ENCODE results near the gene ORC3.

DNA sequence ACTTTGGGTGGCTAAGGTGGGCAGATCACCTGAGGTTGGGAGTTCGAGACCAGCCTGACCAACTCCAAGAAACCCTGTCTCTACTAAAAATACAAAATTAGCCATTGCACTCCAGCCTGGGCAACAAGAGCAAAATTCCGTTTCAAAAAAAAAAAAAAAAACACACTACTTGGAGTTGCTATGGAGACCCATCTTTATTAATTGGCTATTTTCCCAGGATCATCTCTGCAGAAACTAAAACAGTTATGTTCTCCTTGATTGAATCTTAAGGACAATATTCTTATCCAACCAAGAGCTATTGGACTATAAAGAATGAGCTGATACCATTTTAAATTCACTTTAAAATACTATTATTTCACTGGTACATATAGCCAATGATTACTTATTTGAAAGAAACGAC lies 97.4 kb downstream of the ORC3 start:
- no peak for TF ChIP-seq ZNF274 (IDR thresholded peaks at IDR 0.05; ENCODE audit: low read depth, low read length)
- TF ChIP-seq SUZ12 (IDR thresholded peaks at IDR 0.05; ENCODE audit: extremely low read depth, insufficient read depth, insufficient read length), result no peak
- no peak for TF ChIP-seq YY1 (IDR thresholded peaks at IDR 0.05; ENCODE audit: insufficient read depth, insufficient read length)
